DND-41 (cell line): ENCODE results near the gene TMEM134.

Experiments used
- CTCF ChIP-seq: IDR thresholded peaks from 2 replicates; pipeline ENCODE4 v1.5.1; 2012; ENCODE audit warnings: borderline replicate concordance, low read length, moderate library complexity, mild to moderate bottlenecking; ENCODE audit not compliant: poor library complexity, severe bottlenecking; ENCODE audit errors: extremely low read depth
- EZH2 ChIP-seq: IDR thresholded peaks from 3 replicates; pipeline ENCODE4 v1.6.1; 2012; ENCODE audit warnings: borderline replicate concordance, low read depth, mild to moderate bottlenecking, moderate library complexity, low read length, inconsistent platforms; ENCODE audit not compliant: severe bottlenecking

GRCh38 chr11:67516806-67517205, 47.8 kb upstream of the TMEM134 start:
- TF ChIP-seq EZH2 (no peak), CTCF (no peak)
